Measurements from ENCODE around the gene KDM7A. TPM values are rescaled to one million over a fixed set of nuclear protein-coding genes. Genes with fewer than 3 reads are reported as not detected.

KDM7A gene
- total and polyA plus RNA-seq, 2 of the 8 experiments (the other 6 are each of a cell fraction or from before 2014, with no cell fraction given): 2.2 to 12.5 TPM

DNA sequence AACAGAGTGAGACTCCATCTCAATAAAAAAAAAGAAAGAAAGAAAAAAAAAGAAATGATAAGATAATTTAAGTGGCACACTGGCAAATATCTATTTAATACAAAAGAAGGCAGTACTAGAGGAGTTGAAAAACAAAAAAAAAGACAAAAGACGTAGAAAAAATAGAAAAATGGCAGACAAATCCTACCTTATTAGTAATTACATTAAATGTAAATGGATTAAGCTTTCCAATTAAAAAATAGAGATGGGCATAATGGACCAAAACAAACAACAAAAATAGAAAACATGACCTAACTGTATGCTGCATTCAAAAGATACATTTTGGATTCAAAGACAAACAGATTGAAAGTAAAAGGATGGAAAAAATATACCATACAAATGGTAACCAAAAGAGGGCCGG is 108.8 kb downstream of the KDM7A start:
- Histone ChIP-seq H3K56ac (replicated peaks; ENCODE audit: insufficient read length, low read depth, low read length) (no peak overlapping the region), H3K9ac (replicated peaks in 1 of 4; ENCODE audit: extremely low read depth in 1 of 4, low read depth in 3 of 4, low read length in 3 of 4) (no peak overlapping the region), H4K91ac (replicated peaks; ENCODE audit: insufficient read length, low read length) (no peak overlapping the region), H3K18ac (ENCODE audit: extremely low read depth, low read length) (no peak overlapping the region), H2BK20ac (ENCODE audit: low read length) (no peak overlapping the region), H3K27me3 (replicated peaks in 1 of 4; ENCODE audit: control insufficient read depth in 3 of 4, extremely low read depth in 1 of 4, insufficient read depth in 3 of 4, low read length in 3 of 4) (peaks cover 0 to 11% (median 10%) of the 10 kb centered on the region in 4 experiments; a peak in 6 of 7 replicates), H2BK120ac (replicated peaks; ENCODE audit: low read depth, low read length) (no peak overlapping the region), H3K36me3 (ENCODE audit: control insufficient read depth in 2 of 4, insufficient read depth in 4 of 4, low read length in 3 of 4) (no peaks in the 10 kb centered on the region), H3K27ac (ENCODE audit: low read depth, low read length) (no peak overlapping the region), H2AFZ (ENCODE audit: low read length) (no peak overlapping the region), H4K20me1 (replicated peaks in 1 of 2; ENCODE audit: control insufficient read depth in 1 of 2, insufficient read depth in 2 of 2, low read length in 2 of 2) (no peaks in the 10 kb centered on the region), H2AK5ac (ENCODE audit: low read depth, low read length) (no peak overlapping the region), H2BK12ac (ENCODE audit: low read depth, low read length) (no peak overlapping the region), H3K4me3 (ENCODE audit: extremely low read depth in 1 of 4, insufficient read depth in 2 of 4, low read depth in 3 of 4, low read length in 4 of 4) (no peak overlapping the region), H3K14ac (ENCODE audit: insufficient read length) (no peak overlapping the region), H4K8ac (ENCODE audit: extremely low read depth, insufficient read depth, low read length) (no peak overlapping the region), H3K79me2 (ENCODE audit: control insufficient read depth in 1 of 2, insufficient read depth in 2 of 2, low read length in 2 of 2) (no peaks in the 10 kb centered on the region), H3K9me3 (ENCODE audit: insufficient read depth in 2 of 2, low read depth in 1 of 2, low read length in 1 of 2) (no peaks in the 10 kb centered on the region), H3K79me1 (ENCODE audit: low read depth, low read length) (no peaks in the 10 kb centered on the region), H3K23ac (ENCODE audit: insufficient read length) (no peak overlapping the region), H3K23me2 (ENCODE audit: low read depth, low read length) (peaks cover 3% of the 10 kb centered on the region; the same call in 1 of the 2 replicates), H3K4me2 (ENCODE audit: insufficient read depth in 1 of 2, low read depth in 2 of 2, low read length in 2 of 2) (no peak overlapping the region), H3K4ac (replicated peaks; ENCODE audit: insufficient read length, low read depth, low read length) (no peak overlapping the region), H2BK15ac (ENCODE audit: low read length) (no peak overlapping the region), H2BK5ac (ENCODE audit: low read depth, low read length) (no peak overlapping the region), H4K5ac (ENCODE audit: insufficient read length, low read depth, low read length) (no peak overlapping the region), H3K4me1 (replicated peaks in 1 of 4; ENCODE audit: control insufficient read depth in 3 of 4, insufficient read depth in 4 of 4, low read length in 3 of 4) (peaks cover 0 to 2% (median 0%) of the 10 kb centered on the region in 4 experiments; a peak in 2 of 7 replicates)
- WGBS, 2 experiments (ENCODE audit: extremely low coverage in 1 of 2, insufficient coverage in 1 of 2, insufficient read length in 1 of 2, insufficient replicate concordance in 2 of 2, low coverage in 1 of 2, low lambda C conversion rate in 2 of 2, missing lambda C conversion rate in 1 of 2): 95% methylated on average over 2 of the region's 2 CpGs; no CpG with 5 or more reads in 1 of the 2 experiments
- CTCF ChIA-PET (ENCODE audit: partially characterized antibody): interaction anchor here (0.6 kb wide), 1 partner anchor 866 kb away, joined by 3 read pairs; no protein-coding TSS in a partner anchor
- no peak for DNase-seq (ENCODE audit: low read depth in 1 of 2, low spot score in 2 of 2)
- POLR2A ChIA-PET (ENCODE audit: partially characterized antibody): no interaction called here
- no peak for FAIRE-seq
- TF ChIP-seq SIN3A (conservative IDR thresholded peaks at IDR 0.05 in 1 of 2, IDR thresholded peaks at IDR 0.05 in 1 of 2; ENCODE audit: low read depth in 1 of 2, low read length in 2 of 2) (no peak), JUN (IDR thresholded peaks at IDR 0.05; ENCODE audit: low read depth, low read length) (no peak), GABPA (IDR thresholded peaks at IDR 0.05; ENCODE audit: borderline replicate concordance, insufficient read depth, low read length) (no peak)
